HG02981 (cell line): ENCODE results near the gene SLC1A3.

ENCODE experiments used
- ATAC-seq: cut with Tn5 transposase; IDR thresholded peaks from one replicate; pipeline ENCODE4 v1.9.1; 2021; ENCODE audit warnings: mild to moderate bottlenecking, moderate library complexity; ENCODE audit not compliant: unreplicated experiment

SLC1A3 gene

DNA sequence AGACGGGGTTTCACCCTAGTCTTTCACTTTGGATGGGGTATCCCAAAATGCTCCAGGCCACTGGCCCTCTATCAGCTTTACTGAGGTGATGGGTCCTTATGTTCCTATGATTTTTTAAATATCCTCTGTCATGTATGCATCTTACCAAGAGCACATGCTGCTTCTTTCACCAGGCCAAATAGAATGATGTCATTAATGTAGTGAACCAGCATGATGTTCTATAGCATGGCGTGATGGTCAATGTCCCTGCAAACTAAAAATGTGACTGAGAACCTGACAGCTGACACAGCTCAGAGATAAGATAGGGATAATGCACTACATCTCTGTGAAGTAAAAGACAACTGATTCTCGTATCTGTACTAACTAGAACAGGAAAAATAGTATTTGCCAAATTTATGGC, 103.6 kb downstream of the SLC1A3 start:
- no peak for ATAC-seq

DNA sequence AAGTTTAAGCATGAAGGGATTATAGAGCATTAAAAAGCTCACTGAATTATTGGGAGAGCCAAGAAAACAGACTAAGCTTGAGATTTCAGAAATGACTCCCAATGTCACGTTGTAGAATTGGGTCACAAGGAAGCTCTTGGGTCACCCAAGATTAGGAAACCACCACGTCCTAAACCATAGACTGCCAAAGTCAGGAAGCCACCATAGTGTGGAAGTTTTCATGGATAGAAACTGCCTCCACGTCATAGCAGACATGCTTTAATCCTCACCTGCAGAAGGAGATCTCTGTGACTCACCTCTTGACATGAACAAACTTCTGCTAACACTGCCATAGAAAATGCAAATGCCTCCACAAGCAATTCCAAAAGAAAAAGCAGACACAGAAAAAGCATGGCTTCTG, 106.3 kb downstream of the SLC1A3 start:
- no peak for ATAC-seq

DNA sequence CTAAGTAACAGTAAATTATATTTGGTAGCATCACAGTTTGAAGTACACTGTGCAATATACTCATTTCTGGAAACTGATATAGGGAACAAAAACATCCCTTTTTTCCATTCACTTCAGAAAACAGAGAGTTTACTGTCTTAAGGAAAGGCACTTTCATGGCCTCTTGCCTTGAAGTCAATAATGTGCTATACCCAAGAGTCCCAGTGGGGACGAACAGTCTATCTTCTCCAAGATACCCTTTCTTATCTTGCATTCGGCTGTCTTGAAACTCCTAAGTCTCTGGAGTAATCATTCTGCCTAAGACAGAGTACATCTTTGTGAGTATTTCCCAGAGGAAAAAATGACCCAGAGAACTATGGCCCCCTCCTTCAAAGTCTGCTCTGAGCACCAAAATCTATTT, 107.1 kb downstream of the SLC1A3 start:
- no peak for ATAC-seq

DNA sequence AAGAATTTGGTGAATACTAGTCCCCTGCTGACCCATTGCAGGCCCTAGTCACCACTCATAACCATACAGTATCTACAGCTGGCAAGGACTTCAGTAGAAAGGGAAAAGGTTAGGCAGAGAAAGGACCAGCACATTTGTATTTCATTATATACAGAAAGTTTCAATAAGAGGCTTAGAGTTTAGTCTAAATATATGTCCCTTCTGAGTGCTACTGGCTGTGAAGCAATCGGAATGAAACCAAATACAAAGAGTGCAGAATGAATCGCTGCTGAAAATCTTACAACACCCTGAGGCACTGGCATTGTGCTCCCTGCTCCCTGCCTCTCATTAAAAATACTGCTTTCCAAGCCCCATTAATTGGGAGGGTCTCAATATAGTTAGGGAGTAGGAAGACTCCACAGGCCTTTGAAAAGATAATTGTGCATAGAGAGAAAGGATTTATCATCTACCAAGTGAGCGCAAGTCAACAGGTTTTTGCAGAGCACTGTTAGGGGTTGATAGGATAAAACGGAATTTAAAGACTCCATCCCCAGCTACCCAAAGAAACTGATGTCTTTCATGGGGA, 110.8 kb downstream of the SLC1A3 start:
- no peak for ATAC-seq

DNA sequence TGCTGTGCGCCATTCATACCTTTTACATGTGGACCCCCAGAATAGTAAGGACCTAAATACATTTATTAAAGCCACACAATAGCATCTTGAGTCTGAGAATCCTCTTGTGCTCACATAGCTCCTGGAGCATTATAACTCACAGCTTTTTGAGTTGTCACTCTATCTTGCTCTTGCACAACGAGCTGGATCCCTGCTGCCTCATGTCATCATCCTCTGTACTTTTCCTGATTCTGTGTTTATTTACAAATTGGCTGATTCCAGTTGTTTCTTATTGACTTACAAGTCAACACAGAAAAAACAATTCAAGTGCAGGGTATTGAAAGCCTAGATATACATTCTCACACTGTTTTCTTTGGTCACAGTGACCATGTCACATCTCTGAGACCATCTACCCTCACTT, 112.9 kb downstream of the SLC1A3 start:
- ATAC-seq: no peak

DNA sequence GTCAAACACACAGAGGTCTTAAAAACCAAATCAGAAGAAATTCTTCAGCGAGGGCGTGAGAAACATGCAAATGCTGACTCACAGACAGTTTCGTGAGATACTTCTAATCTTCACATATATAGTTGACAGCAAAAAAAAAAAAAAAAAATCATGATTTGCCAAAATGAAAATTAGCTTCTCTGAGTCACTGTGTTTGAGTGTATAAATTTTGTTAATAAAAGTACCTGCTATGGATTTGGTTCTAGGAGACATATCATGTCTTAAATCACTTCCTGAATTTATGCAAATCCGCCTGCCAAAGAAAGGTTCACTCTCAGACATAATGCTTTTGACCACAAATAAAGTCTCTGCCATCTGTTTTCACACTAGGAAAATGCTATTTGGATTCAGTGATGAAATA, 114.3 kb downstream of the SLC1A3 start:
- no peak for ATAC-seq

DNA sequence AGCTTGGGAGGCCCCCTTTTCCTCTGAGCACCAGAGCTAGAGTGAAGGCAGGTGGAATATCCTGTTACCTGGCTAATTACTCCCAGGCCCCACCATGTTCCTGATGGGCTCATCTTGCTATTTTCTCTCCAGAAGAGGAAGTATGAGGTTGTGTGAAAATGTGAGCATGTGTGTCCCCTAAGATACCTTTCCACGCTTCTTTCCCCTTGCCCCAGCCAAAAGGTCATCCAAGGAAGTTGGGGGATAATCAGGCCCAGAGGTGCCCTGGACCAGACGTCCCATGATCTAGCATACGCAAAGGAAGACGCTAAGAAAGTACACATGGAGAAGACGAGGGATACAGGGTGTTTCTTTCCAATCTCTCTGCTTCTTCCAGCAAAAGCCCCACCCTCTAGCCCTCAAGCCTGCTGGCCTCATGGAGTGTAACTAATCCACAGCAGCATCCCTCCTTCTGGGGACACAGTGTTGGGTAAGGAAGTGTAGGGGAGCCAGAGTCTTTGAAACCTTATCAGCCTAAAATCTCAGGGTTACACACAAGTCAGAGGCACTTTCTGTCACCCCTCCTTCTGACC, 115.3 kb downstream of the SLC1A3 start:
- ATAC-seq: no peak

DNA sequence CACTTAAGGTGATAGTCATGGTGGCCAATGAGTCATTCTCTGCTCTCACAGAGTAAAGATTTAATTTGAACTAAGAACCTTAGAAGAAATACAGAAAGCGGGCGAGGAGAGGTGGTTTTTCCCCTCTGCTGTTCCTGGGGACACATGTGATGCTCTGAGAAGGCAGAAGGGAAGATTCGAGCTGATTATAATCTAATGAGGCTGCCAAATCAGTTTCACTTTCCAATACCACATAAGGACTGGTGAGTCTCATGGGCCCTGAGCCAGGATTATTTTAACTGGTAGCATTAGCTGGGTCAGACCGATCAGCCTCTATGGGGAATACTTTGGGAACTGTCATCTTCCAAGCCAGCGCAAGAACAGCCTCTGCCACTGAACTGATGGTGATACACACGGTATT, 116.5 kb downstream of the SLC1A3 start:
- ATAC-seq: peak; percentile 19

DNA sequence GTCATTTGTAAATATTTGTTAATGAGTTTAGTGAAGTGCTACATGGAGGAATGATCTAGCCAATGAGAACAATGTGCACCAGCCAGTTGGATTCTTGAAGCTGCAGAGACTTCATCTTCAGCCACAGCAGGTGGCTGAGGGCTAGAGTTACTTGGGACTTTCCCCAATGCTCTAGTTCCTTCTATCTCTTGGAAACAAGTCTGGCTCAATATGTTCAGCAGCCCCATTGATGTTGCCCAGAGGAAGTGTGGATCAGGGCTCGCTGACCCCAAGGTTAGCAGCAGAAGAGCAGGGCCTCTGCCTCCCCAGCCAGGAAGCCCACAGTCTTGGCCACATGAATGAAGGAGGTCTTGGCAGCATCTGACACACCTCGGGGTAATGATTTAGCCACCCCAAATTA, 117.5 kb downstream of the SLC1A3 start:
- ATAC-seq: peak; percentile 48

DNA sequence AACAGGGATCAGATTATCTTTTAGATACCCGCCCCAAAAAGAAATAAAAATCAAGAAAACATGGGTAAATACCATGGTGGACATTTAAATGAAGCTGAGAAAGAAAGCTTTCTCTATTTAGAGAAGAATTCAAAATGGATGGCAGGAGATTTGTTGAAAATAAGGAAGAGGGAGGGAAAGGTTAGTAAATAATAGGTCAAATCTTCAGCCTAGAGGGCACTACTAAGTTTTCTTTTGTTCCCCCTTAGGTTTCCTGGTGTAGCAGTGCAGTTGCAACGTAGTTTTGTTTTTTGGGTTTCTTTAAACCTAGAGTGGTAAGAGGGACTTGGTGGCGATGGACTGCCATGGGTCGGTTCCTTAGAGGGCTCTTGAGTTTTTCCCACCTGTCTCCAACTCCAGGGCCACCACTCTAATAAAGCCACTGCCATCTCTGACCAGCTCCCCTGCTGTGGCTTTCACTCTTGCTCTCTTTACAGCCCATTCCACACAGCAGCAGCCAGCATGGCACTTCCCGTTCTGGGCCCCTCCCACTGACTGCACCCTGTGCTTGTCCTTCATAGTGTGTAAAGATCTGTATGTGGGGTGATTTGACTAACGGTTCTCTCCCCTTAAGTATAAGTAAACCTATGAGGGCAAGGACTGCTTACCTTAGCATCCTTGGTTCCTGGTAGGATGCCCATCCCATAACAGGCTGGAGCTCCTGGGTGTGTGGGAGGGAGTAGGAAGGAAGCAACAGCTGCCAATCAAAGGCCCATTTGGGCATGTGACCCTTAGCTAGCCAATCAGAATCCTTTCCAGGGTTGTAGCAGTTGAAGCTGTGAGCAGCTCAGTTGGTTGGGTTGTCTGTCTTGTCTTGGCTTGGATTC, 118.3 kb downstream of the SLC1A3 start:
- peak; percentile 66 for ATAC-seq

DNA sequence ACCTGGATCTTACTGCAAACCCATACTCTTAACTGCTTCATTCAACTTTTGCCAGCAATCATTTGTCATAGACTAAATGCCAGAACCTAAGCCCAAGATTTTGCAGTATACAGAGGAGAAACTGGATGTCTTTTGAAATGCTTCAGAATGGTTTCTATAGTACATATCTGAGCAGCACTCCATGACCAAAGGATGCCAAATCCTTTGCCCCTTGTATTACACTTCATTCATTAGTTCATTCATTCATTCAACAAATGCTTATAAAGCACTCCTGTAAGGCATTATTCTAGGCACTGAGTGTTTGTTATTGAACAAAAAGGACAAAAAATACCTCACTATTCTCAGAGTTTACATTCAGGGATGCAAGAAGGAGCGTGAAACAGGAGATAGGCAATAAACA, 119.9 kb downstream of the SLC1A3 start:
- ATAC-seq: no peak

DNA sequence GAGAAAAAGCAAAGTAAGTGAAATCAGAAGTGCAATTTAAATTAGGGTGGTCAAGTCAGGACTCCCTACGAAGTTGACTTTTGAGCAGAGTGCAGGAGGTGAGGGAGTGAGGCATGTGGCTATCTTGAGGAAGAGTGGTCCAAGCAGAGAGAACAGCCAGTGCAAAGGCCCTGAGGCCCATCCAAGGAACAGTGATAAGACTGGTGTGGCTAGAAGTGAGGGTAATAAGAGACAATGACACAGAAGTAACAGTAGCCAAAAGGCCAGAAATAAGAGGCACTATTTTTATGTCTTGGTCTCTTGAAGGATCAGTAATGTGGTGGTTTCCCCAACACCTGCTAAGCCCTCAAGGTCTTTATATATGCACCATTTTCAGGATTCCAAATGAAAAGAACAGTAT, 120.4 kb downstream of the SLC1A3 start:
- ATAC-seq: no peak

DNA sequence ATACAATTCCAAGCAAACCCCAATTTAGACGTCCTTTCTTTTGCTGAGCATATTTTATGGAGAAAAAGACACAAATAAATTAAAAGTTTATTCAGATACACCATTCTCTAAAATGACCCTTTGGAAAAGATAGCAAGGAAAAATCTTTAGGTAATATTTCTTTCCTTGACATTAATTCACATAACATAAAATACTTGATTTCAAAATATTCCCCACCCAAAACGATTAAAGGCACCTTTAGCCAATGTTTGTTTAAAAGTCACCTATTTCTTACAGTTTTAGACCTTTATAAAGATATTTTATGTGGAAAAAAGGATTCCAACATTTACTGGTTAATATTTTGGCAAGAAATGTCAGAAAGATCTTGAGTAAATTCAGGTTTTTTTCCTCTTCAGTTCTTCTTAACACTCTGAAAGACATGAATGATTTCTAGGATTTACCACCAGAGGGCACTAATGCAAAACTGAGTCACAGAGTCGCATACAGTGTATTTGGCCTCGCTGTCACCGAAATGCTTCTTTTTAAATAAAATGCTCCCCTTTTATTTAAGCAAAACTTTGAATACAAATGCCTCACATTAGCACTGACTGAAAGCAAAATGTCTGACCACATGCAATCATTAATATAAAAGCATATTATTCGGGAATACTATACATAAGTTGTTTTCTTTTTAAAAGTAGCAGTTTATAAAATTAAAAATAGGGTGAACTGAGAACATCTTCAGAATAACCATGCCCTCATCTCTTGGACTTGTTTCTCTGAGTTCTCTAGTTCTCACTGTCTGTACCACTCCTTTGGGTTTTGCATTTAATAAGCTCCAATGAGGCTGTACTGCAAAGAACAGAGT, 122.5 kb downstream of the SLC1A3 start:
- ATAC-seq: no peak

DNA sequence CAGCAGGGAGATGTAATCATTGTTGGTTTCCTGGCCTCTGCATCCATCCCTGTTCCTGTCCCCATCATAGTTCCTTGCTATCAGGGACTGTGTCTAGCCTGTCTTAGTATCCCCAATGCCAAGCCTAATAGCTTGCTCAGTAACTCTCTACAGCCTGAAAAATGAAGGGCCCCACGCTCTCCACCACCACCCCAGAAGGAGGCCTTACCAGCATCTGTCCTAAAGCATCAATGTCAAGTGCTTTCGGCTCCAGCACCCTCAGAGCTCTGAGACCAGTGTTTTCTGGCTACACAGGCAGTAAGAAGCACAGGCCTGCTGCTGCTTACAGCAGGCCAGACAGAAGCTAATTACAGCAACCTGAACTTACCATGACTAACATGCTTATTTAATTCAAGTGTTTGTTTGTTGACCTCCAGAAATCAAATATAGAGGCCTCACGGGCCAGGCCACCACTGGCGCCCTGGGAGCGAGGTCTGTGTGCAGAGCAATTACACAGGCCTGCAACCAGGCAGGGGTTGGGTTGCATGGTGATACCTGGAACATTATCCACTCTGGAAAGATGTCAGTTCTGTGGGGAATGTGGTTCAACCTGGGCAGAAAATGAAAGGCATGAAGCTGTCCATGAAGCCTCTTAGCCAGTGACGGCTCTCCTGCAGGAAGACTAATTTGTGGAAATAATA, 124.3 kb downstream of the SLC1A3 start:
- no peak for ATAC-seq

DNA sequence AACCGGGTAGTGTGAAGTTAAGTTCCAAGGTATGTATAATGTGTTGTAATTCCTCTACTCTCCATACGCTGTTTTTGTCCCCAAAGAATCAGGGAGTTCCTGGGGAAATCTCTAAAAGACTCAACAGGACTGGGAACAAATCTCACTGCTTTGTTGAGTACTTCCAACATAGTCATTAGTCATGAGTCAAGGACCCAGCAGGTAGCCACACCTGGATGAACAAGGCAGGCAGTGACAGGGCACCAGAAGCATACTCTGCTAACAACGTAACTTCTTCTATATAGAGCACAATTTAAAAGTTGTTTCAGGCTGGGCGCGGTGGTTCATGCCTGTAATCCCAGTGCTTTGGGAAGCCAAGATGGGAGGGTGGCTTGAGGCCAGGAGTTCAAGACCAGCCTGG, 126.8 kb downstream of the SLC1A3 start:
- ATAC-seq: no peak

DNA sequence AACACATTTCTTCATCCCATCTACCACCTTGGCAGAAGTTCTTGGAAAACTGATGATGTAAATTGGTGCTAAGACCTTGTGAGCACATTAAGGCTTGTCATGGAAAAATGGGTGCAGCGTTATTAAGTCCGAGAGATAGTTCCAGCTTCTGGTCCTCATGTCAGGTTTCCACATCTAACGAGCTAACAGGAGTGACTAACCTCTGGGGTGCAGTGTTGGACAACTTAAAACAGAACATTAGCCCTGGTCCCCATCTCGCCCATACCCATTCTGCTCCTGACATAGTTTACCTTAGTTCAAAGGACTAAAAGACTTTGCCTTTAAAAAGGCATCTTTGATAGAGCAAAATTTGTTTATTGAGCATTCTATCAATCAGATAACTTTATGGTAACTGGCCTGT, 128.0 kb downstream of the SLC1A3 start:
- no peak for ATAC-seq

DNA sequence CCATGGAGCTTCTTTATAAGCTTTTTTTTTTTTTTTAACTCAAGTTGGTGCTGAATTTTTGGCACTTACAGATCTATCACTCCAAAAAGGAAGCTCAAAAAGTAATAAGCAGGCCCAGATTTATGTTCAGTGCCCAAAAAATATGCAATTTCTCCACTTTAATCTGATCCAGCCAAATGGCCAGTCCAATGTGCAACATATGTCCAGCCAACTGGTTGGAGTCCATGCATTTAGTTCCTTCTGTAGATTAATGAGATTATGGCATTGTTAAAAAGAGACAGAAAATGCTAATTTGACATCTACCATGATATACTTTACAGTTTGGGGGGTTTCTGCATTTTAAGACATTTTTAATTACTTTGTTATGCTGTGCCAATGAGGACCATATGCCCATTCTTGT, 129.5 kb downstream of the SLC1A3 start:
- no peak for ATAC-seq
